Measurements from ENCODE around the gene LENEP. TPM values are rescaled to one million over a fixed set of nuclear protein-coding genes. Genes with fewer than 3 reads are reported as not detected.
A peak's percentile ranks its signal among the peaks of the same experiment; 100 is the strongest.

Gene LENEP
- total and polyA plus RNA-seq, 2 of the 8 experiments (the other 6 are each of a cell fraction or from before 2014, with no cell fraction given): 1.3 TPM; not detected in 1

GRCh38 chr1:154968731-154969130 lies 24.7 kb upstream of the LENEP start:
- H2AK5ac ChIP-seq (ENCODE audit: low read depth, low read length): no peak overlapping the region
- FAIRE-seq: no peak
- peak overlapping the region; percentile 78 for H3K4me2 ChIP-seq (ENCODE audit: insufficient read depth in 1 of 2, low read depth in 2 of 2, low read length in 2 of 2)
- no peak overlapping the region for H4K8ac ChIP-seq (ENCODE audit: extremely low read depth, insufficient read depth, low read length)
- H4K91ac ChIP-seq (replicated peaks; ENCODE audit: insufficient read length, low read length): no peak overlapping the region
- H2BK5ac ChIP-seq (ENCODE audit: low read depth, low read length): peak overlapping the region; percentile 99
- H3K27me3 ChIP-seq (replicated peaks in 1 of 4; ENCODE audit: control insufficient read depth in 3 of 4, extremely low read depth in 1 of 4, insufficient read depth in 3 of 4, low read length in 3 of 4): no peaks in the 10 kb centered on the region
- H3K36me3 ChIP-seq (ENCODE audit: control insufficient read depth in 2 of 4, insufficient read depth in 4 of 4, low read length in 3 of 4): peaks cover 15 to 42% (median 36%) of the 10 kb centered on the region in 4 experiments
- no peak overlapping the region for H3K23ac ChIP-seq (ENCODE audit: insufficient read length)
- ChIA-PET CTCF (ENCODE audit: partially characterized antibody) (interaction anchor here (0.7 to 20.6 kb wide), 4 partner anchors 28 to 93 kb away, joined by 3 to 334 read pairs (median 4); partner anchors contain the start of gene LENEP), POLR2A (ENCODE audit: partially characterized antibody) (interaction anchor here (7.2 to 42.8 kb wide), 4 partner anchors 10 to 46 kb away, joined by 120 to 702 read pairs (median 413); partner anchors contain the start of genes FLAD1, LENEP, PBXIP1 and PYGO2)
- peaks cover 6 to 38% of the 10 kb centered on the region in 2 experiments; a peak in 3 of 4 replicates for H3K79me2 ChIP-seq (ENCODE audit: control insufficient read depth in 1 of 2, insufficient read depth in 2 of 2, low read length in 2 of 2)
- H3K4me3 ChIP-seq (ENCODE audit: extremely low read depth in 1 of 4, insufficient read depth in 2 of 4, low read depth in 3 of 4, low read length in 4 of 4): peak overlapping the region; percentile 61 to 80 (median 76); a peak in 7 of 8 replicates
- no peak overlapping the region for H3K56ac ChIP-seq (replicated peaks; ENCODE audit: insufficient read length, low read depth, low read length)
- no peak overlapping the region for H2BK20ac ChIP-seq (ENCODE audit: low read length)
- H2BK12ac ChIP-seq (ENCODE audit: low read depth, low read length): peak overlapping the region; percentile 90; the same call in 1 of the 2 replicates
- no peaks in the 10 kb centered on the region for H3K9me3 ChIP-seq (ENCODE audit: insufficient read depth in 2 of 2, low read depth in 1 of 2, low read length in 1 of 2)
- peaks cover 9 to 12% of the 10 kb centered on the region in 2 experiments for H4K20me1 ChIP-seq (replicated peaks in 1 of 2; ENCODE audit: control insufficient read depth in 1 of 2, insufficient read depth in 2 of 2, low read length in 2 of 2)
- H3K79me1 ChIP-seq (ENCODE audit: low read depth, low read length): peaks cover 14% of the 10 kb centered on the region; the same call in 1 of the 2 replicates
- H3K9ac ChIP-seq (replicated peaks in 1 of 4; ENCODE audit: extremely low read depth in 1 of 4, low read depth in 3 of 4, low read length in 3 of 4): peak overlapping the region in 3 of 4 experiments; percentile 29 to 57 (median 44); a peak in 5 of 7 replicates
- H2BK15ac ChIP-seq (ENCODE audit: low read length): 0 out of 2 replicates have a peak overlapping the region, but pooled peaks have one; percentile 29
- H4K5ac ChIP-seq (ENCODE audit: insufficient read length, low read depth, low read length): no peak overlapping the region
- H3K27ac ChIP-seq (ENCODE audit: low read depth, low read length): no peak overlapping the region
- H3K4ac ChIP-seq (replicated peaks; ENCODE audit: insufficient read length, low read depth, low read length): no peak overlapping the region
- 86% methylated on average over 3 of the region's 3 CpGs; no CpG with 5 or more reads in 1 of the 2 experiments for WGBS, 2 experiments (ENCODE audit: extremely low coverage in 1 of 2, insufficient coverage in 1 of 2, insufficient read length in 1 of 2, insufficient replicate concordance in 2 of 2, low coverage in 1 of 2, low lambda C conversion rate in 2 of 2, missing lambda C conversion rate in 1 of 2)
- H3K4me1 ChIP-seq (replicated peaks in 1 of 4; ENCODE audit: control insufficient read depth in 3 of 4, insufficient read depth in 4 of 4, low read length in 3 of 4): peaks cover 3 to 19% (median 14%) of the 10 kb centered on the region in 4 experiments
- DNase-seq (ENCODE audit: low read depth in 1 of 2, low spot score in 2 of 2): no peak
- no peak overlapping the region for H3K14ac ChIP-seq (ENCODE audit: insufficient read length)
- H3K18ac ChIP-seq (ENCODE audit: extremely low read depth, low read length): no peak overlapping the region; the same call in 1 of the 2 replicates
- peaks cover 22% of the 10 kb centered on the region for H3K23me2 ChIP-seq (ENCODE audit: low read depth, low read length)
- H2AFZ ChIP-seq (ENCODE audit: low read length): no peak overlapping the region
- no peak overlapping the region for H2BK120ac ChIP-seq (replicated peaks; ENCODE audit: low read depth, low read length)
- no peak for TF ChIP-seq RFX5 (IDR thresholded peaks at IDR 0.05; ENCODE audit: borderline replicate concordance, low read depth, low read length)
- no peak for TF ChIP-seq CTBP2 (IDR thresholded peaks at IDR 0.05; ENCODE audit: borderline replicate concordance, insufficient read depth, insufficient read length, low read length)
- no peak for TF ChIP-seq BRCA1 (IDR thresholded peaks at IDR 0.05; ENCODE audit: low read depth, low read length)
- no peak for TF ChIP-seq USF2 (IDR thresholded peaks at IDR 0.05; ENCODE audit: low read length)
- no peak for TF ChIP-seq CEBPB (IDR thresholded peaks at IDR 0.05; ENCODE audit: low read depth, low read length)
- no peak for TF ChIP-seq NRF1 (IDR thresholded peaks at IDR 0.05; ENCODE audit: low read depth, low read length)
- no peak for TF ChIP-seq SRF (IDR thresholded peaks at IDR 0.05; ENCODE audit: low read depth, low read length)
- TF ChIP-seq MAFK (IDR thresholded peaks at IDR 0.05; ENCODE audit: low read depth, low read length): no peak
- no peak for TF ChIP-seq HDAC2 (IDR thresholded peaks at IDR 0.05; ENCODE audit: borderline replicate concordance in 1 of 2, low read depth in 2 of 2, low read length in 2 of 2)
- no peak for TF ChIP-seq KDM5A (IDR thresholded peaks at IDR 0.05; ENCODE audit: low read length)
- TF ChIP-seq TAF1 (IDR thresholded peaks at IDR 0.05; ENCODE audit: low read depth, low read length): no peak
- no peak for TF ChIP-seq SUZ12 (IDR thresholded peaks at IDR 0.05; ENCODE audit: low read length)
